Ishikawa (cell line): Measurements from ENCODE around the gene DDX54.

Experiments used
- EP300 ChIP-seq: IDR thresholded peaks from 2 replicates; pipeline ENCODE4 v1.6.1; 2012; ENCODE audit warnings: borderline replicate concordance
- MAX ChIP-seq: IDR thresholded peaks from 2 replicates; pipeline ENCODE4 v1.6.1; 2012
- REST ChIP-seq: IDR thresholded peaks from 2 replicates; pipeline ENCODE4 v1.6.1; 2012; ENCODE audit warnings: low read depth, mild to moderate bottlenecking
- TAF1 ChIP-seq: IDR thresholded peaks from 2 replicates; pipeline ENCODE4 v1.6.1; 2012; ENCODE audit warnings: low read depth, mild to moderate bottlenecking
- TCF12 ChIP-seq: IDR thresholded peaks from 2 replicates; pipeline ENCODE4 v1.6.1; 2012; ENCODE audit warnings: low read depth
- YY1 ChIP-seq: IDR thresholded peaks from 2 replicates; pipeline ENCODE4 v1.6.1; 2012; ENCODE audit warnings: low read depth

GRCh38 chr12:113204804-113205203, 19.5 kb upstream of the DDX54 start:
- TF ChIP-seq MAX (peak; percentile 64), REST (no peak), EP300 (peak; percentile 81), YY1 (no peak), TCF12 (peak; percentile 78), TAF1 (no peak)
